ENCODE measurements around the gene KCNA2. TPM values are rescaled to one million over a fixed set of nuclear protein-coding genes. Genes with fewer than 3 reads are reported as not detected.

KCNA2 gene
- total RNA-seq (2014; rRNA removed; shearing (Covaris generic)), result 0.03 and 0.04 TPM in 2 replicates

GRCh38 chr1:110605901-110606656 is at the start of gene KCNA2:
Gene KCNA2, minus strand, starts transcription at chr1:110606358. Its CDS starts 1,576 bp downstream, at chr1:110604782.
- peak; percentile 92 for DNase-seq
- Histone ChIP-seq H3K36me3 (replicated peaks; ENCODE audit: control insufficient read depth, insufficient read depth, low read length) (no peaks in the 10 kb centered on the region), H3K27me3 (ENCODE audit: control insufficient read depth, insufficient read depth, low read length) (peaks cover 72% of the 10 kb centered on the region), H3K4me3 (ENCODE audit: insufficient read depth, low read depth, low read length) (peak within 1 kb of the TSS; percentile 55)

DNA sequence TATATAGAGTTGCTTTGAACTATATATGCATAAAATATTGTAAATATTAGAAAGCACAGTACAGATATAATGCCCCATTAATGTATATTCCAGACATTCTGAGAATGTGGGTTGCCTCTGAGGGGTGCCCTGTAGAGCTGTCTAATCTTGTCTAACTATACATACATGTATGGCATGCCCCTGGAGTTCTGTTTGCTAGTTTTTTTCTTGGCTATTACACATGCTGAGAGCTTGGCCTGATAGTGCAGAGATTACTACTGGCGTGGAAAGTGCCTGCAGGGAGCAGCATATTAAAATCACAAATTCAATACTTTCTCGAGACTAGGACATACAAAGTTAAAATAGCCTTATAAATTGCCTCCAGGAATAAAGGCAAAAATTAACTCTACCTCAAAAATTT is 44.5 kb upstream of the KCNA2 start:
- H3K36me3 ChIP-seq (replicated peaks; ENCODE audit: control insufficient read depth, insufficient read depth, low read length), result no peaks in the 10 kb centered on the region
- no peak for DNase-seq
- no peak overlapping the region for H3K4me3 ChIP-seq (ENCODE audit: insufficient read depth, low read depth, low read length)
- no peaks in the 10 kb centered on the region; the same call in 1 of the 2 replicates for H3K27me3 ChIP-seq (ENCODE audit: control insufficient read depth, insufficient read depth, low read length)

- no peaks in the 10 kb centered on the region for H3K27me3 ChIP-seq (ENCODE audit: control insufficient read depth, insufficient read depth, low read length)
- no peaks in the 10 kb centered on the region for H3K36me3 ChIP-seq (replicated peaks; ENCODE audit: control insufficient read depth, insufficient read depth, low read length)
- no peak overlapping the region for H3K4me3 ChIP-seq (ENCODE audit: insufficient read depth, low read depth, low read length)
- DNase-seq, result no peak
Measured at GRCh38 chr1:110648417-110648816, 42.3 kb upstream of the KCNA2 start.

DNA sequence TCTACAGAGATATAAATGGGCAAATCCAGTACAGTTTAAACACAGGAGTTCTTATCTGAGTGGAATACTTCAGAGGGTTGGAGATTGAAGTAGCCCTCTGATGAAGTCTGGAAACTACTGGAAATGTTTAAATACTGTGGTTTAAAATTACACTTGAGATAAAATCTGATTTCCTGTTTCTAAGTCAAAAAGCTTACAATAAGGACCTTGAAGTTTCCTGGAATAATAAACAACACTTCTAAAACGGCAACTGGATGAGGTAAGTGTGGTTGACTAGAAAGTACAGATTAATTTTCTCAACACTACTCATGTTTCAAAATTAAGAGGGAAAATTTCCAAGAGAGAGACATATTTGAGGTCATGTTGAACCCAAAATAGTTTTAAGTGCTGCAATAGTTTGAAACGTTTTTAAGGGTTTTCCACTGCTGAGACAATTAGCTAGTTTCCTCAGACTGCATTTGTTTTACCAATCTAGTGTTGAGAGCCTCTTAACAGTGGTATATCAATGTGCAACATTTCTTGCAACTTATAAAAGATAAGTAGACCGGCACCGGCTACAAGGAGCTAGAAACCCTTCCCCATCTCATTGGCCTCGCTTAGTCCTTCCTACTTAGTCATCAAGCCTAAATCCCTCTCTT is 41.2 kb upstream of the KCNA2 start:
- H3K4me3 ChIP-seq (ENCODE audit: insufficient read depth, low read depth, low read length), result no peak overlapping the region
- no peaks in the 10 kb centered on the region for H3K36me3 ChIP-seq (replicated peaks; ENCODE audit: control insufficient read depth, insufficient read depth, low read length)
- no peak for DNase-seq
- no peaks in the 10 kb centered on the region for H3K27me3 ChIP-seq (ENCODE audit: control insufficient read depth, insufficient read depth, low read length)

DNA sequence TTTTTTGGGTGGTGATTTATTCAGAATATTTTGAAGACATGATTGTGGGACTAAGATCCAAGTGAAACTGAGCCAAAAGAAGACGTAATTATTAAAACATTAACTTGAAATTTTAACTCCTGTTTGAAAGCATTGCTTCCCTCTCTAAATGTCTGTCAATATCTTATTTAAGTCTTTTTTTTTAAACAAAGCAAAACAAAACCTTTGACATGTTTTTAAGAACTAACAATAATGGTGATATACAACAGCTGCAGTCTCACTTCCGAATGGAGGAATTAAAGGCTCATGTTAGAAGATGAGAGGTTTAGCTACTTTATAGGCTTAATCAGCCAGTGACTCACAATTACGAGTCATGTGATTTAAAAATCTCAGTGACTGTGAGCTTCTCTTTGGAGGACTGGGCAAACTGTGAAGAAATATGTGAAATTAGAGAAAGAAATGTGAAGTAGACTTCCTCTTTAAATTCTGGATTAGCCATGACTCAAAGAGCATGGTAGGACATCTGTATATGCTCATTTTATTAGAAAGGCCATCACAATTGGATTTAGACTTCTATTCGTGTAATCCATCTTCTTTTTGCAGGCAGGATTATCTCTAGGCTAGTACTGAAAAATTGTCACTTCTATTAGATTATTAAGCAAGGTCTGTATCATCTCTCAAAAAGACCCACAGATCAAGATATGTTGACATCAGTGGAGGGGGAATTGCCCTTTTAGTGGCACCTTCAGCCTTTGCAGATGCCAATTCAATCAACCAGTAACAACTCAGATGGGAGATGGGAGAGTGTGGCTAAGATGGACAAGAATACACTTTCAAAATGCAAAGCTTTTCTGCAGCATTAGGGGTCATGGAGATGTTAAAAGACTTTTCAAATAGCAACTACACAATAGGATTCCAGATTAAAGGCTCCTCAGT is 39.9 kb upstream of the KCNA2 start:
- H3K36me3 ChIP-seq (replicated peaks; ENCODE audit: control insufficient read depth, insufficient read depth, low read length), result no peaks in the 10 kb centered on the region
- no peaks in the 10 kb centered on the region for H3K27me3 ChIP-seq (ENCODE audit: control insufficient read depth, insufficient read depth, low read length)
- H3K4me3 ChIP-seq (ENCODE audit: insufficient read depth, low read depth, low read length), result no peak overlapping the region
- DNase-seq, result no peak

GRCh38 chr1:110645211-110645610 is 39.1 kb upstream of the KCNA2 start:
- no peak for DNase-seq
- H3K4me3 ChIP-seq (ENCODE audit: insufficient read depth, low read depth, low read length), result no peak overlapping the region
- no peaks in the 10 kb centered on the region for H3K36me3 ChIP-seq (replicated peaks; ENCODE audit: control insufficient read depth, insufficient read depth, low read length)
- no peaks in the 10 kb centered on the region for H3K27me3 ChIP-seq (ENCODE audit: control insufficient read depth, insufficient read depth, low read length)

DNA sequence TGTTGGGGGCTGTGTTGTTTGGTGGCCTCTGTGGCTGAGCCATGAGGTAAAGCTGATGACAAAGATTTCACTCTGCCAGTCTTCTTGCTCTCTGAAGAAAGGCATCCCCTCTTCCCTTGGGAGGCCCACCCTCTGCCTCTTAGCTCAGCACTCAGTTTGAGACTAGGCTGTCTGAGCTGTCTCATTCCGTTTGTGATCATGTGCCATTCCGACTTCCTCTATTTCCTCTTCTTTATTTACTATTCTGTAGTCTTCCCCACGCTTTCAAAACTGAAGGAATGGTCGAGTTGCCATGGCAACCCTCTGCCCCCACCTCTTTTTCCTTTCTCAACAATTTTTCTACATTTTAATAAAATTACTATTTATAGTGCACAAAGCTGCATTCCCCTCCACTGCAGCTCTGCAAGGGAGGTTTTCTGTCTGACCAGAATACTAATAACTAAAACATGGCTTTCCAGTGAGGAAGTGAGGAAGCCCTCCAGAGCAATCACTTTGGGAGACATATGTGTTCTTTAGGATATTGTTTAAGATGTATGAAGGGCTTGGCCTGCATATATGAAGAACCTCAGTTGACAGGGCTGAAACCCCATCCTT is 37.8 kb upstream of the KCNA2 start:
- DNase-seq, result no peak
- Histone ChIP-seq H3K4me3 (ENCODE audit: insufficient read depth, low read depth, low read length) (no peak overlapping the region), H3K36me3 (replicated peaks; ENCODE audit: control insufficient read depth, insufficient read depth, low read length) (no peaks in the 10 kb centered on the region), H3K27me3 (ENCODE audit: control insufficient read depth, insufficient read depth, low read length) (no peaks in the 10 kb centered on the region)

DNA sequence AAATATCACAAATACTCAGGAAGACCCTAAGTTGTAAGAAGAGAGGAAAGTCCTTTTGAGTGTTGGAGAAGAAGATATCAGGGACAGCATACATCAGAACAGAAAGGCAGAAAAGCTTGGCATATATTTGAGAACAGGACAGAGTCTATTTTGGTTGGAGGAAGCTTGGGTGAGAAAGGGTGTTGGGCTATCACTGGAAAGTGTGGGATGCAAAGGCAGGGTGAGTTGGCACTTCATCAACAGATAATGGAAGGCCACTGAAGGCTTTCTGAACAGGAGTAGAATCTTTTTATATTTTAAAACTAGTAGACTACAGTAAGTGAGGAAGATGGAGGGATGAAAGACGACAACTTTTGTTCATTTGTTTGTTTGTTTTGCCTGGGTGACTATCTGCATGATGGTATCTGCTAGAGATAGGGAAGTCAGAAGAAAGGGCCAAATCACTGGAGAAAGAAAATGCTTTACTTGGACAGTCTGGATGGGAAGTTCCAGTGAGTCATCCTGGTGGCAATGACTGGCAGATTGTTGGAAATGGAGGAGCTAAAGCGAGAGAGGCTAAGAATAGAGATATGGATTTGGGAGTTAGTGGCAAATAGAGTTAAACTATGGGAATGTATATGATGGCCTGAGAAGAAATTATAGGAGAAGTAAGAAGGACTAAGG is 33.7 kb upstream of the KCNA2 start:
- DNase-seq, result no peak
- Histone ChIP-seq H3K27me3 (ENCODE audit: control insufficient read depth, insufficient read depth, low read length) (no peaks in the 10 kb centered on the region; the same call in 1 of the 2 replicates), H3K36me3 (replicated peaks; ENCODE audit: control insufficient read depth, insufficient read depth, low read length) (no peaks in the 10 kb centered on the region), H3K4me3 (ENCODE audit: insufficient read depth, low read depth, low read length) (no peak overlapping the region)

DNA sequence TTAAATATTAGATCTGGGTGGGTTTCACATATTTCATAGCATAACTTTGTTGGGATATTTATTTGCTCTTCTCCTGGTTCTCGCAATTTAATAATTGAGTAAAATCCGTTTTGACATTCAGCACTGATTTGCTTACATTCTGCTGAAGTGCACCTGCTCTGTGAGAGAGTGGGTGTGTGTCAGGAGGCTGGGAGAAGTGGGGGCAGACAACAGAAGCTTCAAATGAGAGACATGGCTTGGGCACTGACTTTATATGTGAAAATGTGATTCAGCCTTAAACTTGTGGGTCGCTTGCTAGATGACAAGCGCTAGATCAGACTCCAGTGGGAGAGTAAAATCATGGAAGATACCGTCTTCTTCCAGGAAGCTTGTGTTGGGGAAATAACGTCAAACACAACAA is 32.4 kb upstream of the KCNA2 start:
- Histone ChIP-seq H3K36me3 (replicated peaks; ENCODE audit: control insufficient read depth, insufficient read depth, low read length) (no peaks in the 10 kb centered on the region), H3K27me3 (ENCODE audit: control insufficient read depth, insufficient read depth, low read length) (no peaks in the 10 kb centered on the region; the same call in 1 of the 2 replicates), H3K4me3 (ENCODE audit: insufficient read depth, low read depth, low read length) (no peak overlapping the region)
- DNase-seq, result no peak

GRCh38 chr1:110638058-110638457 is 31.9 kb upstream of the KCNA2 start:
- no peak overlapping the region for H3K4me3 ChIP-seq (ENCODE audit: insufficient read depth, low read depth, low read length)

GRCh38 chr1:110637475-110637874 is 31.3 kb upstream of the KCNA2 start:
- DNase-seq, result no peak
- Histone ChIP-seq H3K4me3 (ENCODE audit: insufficient read depth, low read depth, low read length) (no peak overlapping the region), H3K27me3 (ENCODE audit: control insufficient read depth, insufficient read depth, low read length) (no peaks in the 10 kb centered on the region; the same call in 1 of the 2 replicates), H3K36me3 (replicated peaks; ENCODE audit: control insufficient read depth, insufficient read depth, low read length) (no peaks in the 10 kb centered on the region)

More at GRCh38 chr1:110638058-110638457, 31.9 kb upstream of the KCNA2 start:
- Histone ChIP-seq H3K36me3 (replicated peaks; ENCODE audit: control insufficient read depth, insufficient read depth, low read length) (no peaks in the 10 kb centered on the region), H3K27me3 (ENCODE audit: control insufficient read depth, insufficient read depth, low read length) (no peaks in the 10 kb centered on the region; the same call in 1 of the 2 replicates)
- no peak for DNase-seq

DNA sequence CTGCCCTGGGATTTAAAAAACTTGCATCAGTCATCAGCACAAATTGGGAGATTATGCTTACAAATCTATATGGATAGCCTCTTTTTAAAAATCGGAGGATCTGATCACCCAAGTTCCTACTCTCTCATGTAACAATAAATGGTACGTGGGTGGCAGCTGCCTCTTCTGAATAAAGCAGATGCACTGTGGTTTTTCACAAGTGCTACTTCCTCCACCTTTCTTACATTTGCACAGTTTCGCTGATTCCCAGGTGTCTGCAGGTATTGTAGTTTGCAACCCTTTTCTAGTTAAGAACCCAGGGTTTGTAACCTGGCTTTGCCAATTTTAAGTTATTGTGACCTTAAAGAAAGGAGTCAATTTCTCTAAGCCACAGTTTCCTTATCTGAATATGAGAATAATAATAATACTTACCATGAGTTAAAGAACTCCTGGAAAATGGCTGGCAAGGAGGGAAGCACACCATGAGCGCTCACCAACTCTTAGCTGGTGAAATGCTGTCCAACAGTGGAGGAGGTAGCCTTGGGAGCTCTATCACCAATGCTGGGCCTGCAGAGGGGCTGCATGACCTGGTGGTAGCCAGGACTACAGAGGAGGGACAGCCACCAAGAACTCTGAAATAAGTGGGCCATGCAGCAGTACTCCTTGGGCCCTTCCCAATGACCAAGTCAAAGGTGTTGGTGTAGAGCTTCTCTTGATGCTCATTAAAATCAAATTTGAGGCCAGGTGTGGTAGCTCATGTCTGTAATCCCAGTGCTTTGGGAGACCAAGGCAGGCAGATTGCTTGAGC is 30.2 kb upstream of the KCNA2 start:
- DNase-seq, result no peak
- Histone ChIP-seq H3K4me3 (ENCODE audit: insufficient read depth, low read depth, low read length) (no peak overlapping the region), H3K36me3 (replicated peaks; ENCODE audit: control insufficient read depth, insufficient read depth, low read length) (no peaks in the 10 kb centered on the region), H3K27me3 (ENCODE audit: control insufficient read depth, insufficient read depth, low read length) (no peaks in the 10 kb centered on the region; the same call in 1 of the 2 replicates)

GRCh38 chr1:110635434-110635833 is 29.3 kb upstream of the KCNA2 start:
- no peak for DNase-seq
- Histone ChIP-seq H3K36me3 (replicated peaks; ENCODE audit: control insufficient read depth, insufficient read depth, low read length) (no peaks in the 10 kb centered on the region), H3K4me3 (ENCODE audit: insufficient read depth, low read depth, low read length) (no peak overlapping the region), H3K27me3 (ENCODE audit: control insufficient read depth, insufficient read depth, low read length) (no peaks in the 10 kb centered on the region; the same call in 1 of the 2 replicates)
